Neural crest cell (in vitro differentiated cells): ENCODE results near the gene SLC11A2. TPM values are rescaled to one million over a fixed set of nuclear protein-coding genes. Genes with fewer than 3 reads are reported as not detected.

Experiments
- DNase-seq: peaks from one replicate; pipeline ENCODE4 v3.0.0; 2021; ENCODE audit warnings: low read depth, mixed read lengths, low spot score
- H3K27ac Mint-ChIP-seq: one replicate; pipeline ENCODE4 v1.8.0; 2021; ENCODE audit warnings: mild to moderate bottlenecking, mixed read lengths; ENCODE audit not compliant: unreplicated experiment
- H3K27me3 Mint-ChIP-seq: 2 replicates; pipeline ENCODE4 v1.8.0; 2021; ENCODE audit warnings: low read depth, mild to moderate bottlenecking, mixed read lengths
- H3K36me3 Mint-ChIP-seq: 2 replicates; pipeline ENCODE4 v1.8.0; 2021; ENCODE audit warnings: low read depth, mild to moderate bottlenecking, mixed read lengths
- H3K4me1 Mint-ChIP-seq: 2 replicates; pipeline ENCODE4 v1.8.0; 2021; ENCODE audit warnings: mixed read lengths
- H3K4me3 Mint-ChIP-seq: one replicate; pipeline ENCODE4 v1.8.0; 2021; ENCODE audit warnings: mild to moderate bottlenecking, mixed read lengths
- H3K9me3 Mint-ChIP-seq: 2 replicates; pipeline ENCODE4 v1.8.0; 2021; ENCODE audit warnings: mixed read lengths
- total RNA-seq: library from RNA; stranded (reverse); gene quantifications from 2 replicates; pipeline ENCODE4 v1.2.1, GENCODE V29; 2021
- TF ChIP-seq, protein P1 (sequence below): fragments of 200-600 bp; sonication (generic); conservative IDR thresholded peaks from 2 replicates; pipeline ENCODE4 v1.5.0; 2021; ENCODE audit warnings: antibody characterized with exemption, mild to moderate bottlenecking

The SLC11A2 gene
- total RNA-seq, 1 donor from 2014 or later: 51.4 TPM

- Mint-ChIP-seq H3K4me1 (no peaks in the 10 kb centered on the region), H3K27me3 (no peaks in the 10 kb centered on the region), H3K4me3 (no peak overlapping the region), H3K27ac (no peak overlapping the region), H3K9me3 (no peaks in the 10 kb centered on the region), H3K36me3 (peaks cover 17% of the 10 kb centered on the region)
- DNase-seq: no peak
- TF ChIP-seq, protein P1, sequence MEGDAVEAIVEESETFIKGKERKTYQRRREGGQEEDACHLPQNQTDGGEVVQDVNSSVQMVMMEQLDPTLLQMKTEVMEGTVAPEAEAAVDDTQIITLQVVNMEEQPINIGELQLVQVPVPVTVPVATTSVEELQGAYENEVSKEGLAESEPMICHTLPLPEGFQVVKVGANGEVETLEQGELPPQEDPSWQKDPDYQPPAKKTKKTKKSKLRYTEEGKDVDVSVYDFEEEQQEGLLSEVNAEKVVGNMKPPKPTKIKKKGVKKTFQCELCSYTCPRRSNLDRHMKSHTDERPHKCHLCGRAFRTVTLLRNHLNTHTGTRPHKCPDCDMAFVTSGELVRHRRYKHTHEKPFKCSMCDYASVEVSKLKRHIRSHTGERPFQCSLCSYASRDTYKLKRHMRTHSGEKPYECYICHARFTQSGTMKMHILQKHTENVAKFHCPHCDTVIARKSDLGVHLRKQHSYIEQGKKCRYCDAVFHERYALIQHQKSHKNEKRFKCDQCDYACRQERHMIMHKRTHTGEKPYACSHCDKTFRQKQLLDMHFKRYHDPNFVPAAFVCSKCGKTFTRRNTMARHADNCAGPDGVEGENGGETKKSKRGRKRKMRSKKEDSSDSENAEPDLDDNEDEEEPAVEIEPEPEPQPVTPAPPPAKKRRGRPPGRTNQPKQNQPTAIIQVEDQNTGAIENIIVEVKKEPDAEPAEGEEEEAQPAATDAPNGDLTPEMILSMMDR: no peak
These were observed 41.0 kb upstream of the SLC11A2 start for GRCh38 chr12:51067229-51067628.

DNA sequence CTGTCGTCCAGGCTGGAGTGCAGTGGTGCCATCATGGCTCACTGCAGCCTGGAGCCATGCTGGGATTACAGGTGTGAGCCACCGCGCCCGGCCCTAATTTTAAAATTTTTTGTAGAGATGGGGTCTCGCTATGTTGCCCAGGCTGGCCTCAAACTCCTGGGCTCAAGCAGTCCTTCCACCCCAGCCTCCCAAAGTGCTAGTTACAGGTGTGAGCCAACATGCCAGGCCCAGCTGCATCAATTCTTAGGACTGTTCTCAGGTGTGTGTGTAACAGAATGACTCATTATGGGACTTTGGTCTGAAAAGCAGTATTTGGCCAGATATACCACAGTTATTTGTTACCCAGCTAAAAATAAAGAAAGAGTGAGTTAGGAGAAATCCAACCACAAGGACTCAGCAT is 39.3 kb upstream of the SLC11A2 start:
- Mint-ChIP-seq H3K27ac (no peak overlapping the region), H3K27me3 (no peaks in the 10 kb centered on the region), H3K9me3 (no peaks in the 10 kb centered on the region), H3K36me3 (peaks cover 14% of the 10 kb centered on the region), H3K4me1 (no peaks in the 10 kb centered on the region), H3K4me3 (no peak overlapping the region)
- TF ChIP-seq, protein P1: no peak
- DNase-seq: no peak

DNA sequence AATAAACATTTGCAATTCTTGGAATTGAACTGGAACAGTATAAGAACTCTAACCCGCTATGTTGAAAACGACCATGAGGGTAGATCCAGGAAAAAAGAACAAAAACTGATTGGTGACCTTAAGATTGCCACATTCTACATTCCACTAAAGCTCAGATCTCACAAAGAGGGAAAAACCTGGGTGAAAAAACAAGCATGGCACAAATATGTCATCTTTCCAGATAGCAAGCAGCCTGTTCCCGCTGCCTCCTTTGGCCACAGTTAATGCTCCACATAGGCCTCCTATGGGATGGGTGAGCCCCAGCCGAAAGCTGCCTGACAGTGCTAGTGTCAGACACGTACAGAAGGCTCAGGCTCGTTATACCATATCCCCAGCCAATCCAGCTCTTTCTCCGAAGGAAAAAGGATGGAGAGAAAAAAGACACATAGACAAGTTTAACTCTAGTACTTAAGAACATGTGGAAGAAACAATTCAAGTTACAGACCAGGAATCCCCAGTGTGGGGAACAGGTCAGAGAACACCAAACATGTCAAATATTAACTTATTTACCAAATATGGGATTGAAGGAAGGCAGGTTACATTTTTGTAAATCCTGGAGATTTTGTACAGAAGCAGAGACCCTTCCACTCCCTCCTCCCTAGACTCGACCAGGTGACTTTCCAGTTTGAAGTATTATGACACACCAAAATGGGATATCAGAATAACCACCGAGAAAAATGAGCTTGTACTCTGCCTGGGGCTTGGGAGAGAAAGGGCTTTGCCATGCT is 36.6 kb upstream of the SLC11A2 start:
- Mint-ChIP-seq H3K9me3 (no peaks in the 10 kb centered on the region), H3K4me1 (no peaks in the 10 kb centered on the region), H3K4me3 (no peak overlapping the region), H3K27me3 (no peaks in the 10 kb centered on the region), H3K27ac (no peak overlapping the region), H3K36me3 (peaks cover 14% of the 10 kb centered on the region)
- TF ChIP-seq, protein P1: no peak
- no peak for DNase-seq

GRCh38 chr12:51059086-51059485 is 32.9 kb upstream of the SLC11A2 start:
- Mint-ChIP-seq H3K27ac (no peak overlapping the region), H3K4me3 (no peak overlapping the region), H3K36me3 (peaks cover 11% of the 10 kb centered on the region), H3K27me3 (no peaks in the 10 kb centered on the region), H3K4me1 (no peaks in the 10 kb centered on the region), H3K9me3 (no peaks in the 10 kb centered on the region)
- TF ChIP-seq, protein P1: no peak
- DNase-seq: no peak

DNA sequence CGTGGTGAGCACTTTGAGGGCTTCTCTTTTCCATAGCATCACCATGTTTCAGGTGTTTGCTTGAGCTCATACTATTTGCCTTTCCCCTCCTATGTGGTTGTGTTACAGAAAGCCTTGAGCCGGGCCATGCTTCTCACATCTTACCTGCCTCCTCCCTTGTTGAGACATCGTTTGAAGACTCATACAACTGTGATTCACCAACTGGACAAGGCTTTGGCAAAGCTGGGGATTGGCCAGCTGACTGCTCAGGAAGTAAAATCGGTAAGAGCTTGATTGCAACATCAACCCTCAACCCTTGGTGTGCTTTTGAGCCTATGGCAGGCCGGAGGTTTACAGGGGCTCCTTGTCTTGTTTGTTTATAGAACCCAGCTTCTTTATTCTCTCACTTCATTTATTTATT is 30.1 kb upstream of the SLC11A2 start:
- Mint-ChIP-seq H3K36me3 (peaks cover 14% of the 10 kb centered on the region), H3K9me3 (no peaks in the 10 kb centered on the region), H3K27ac (no peak overlapping the region), H3K27me3 (no peaks in the 10 kb centered on the region), H3K4me1 (no peaks in the 10 kb centered on the region), H3K4me3 (no peak overlapping the region)
- no peak for DNase-seq
- TF ChIP-seq, protein P1: no peak
